Nucleus accumbens (tissue), 56 donors: Measurements from ENCODE around the gene CDX4.
"Not testable (repeated sequence)": the region's sequence is repeated elsewhere in the genome, so short reads cannot be mapped to it uniquely, and the experiment has no call there.

Experiments used
- DNase-seq, 56 donors: peaks; one replicate each; lab custom pipeline; 2025; lab: John Stamatoyannopoulos, UW

CDX4 gene

GRCh38 chrX:73446831-73447230 lies at the start of gene CDX4:
TSS of gene CDX4 (plus strand) at chrX:73447053. CDS start at chrX:73447254, 201 bp downstream.
- no peak for DNase-seq

DNA sequence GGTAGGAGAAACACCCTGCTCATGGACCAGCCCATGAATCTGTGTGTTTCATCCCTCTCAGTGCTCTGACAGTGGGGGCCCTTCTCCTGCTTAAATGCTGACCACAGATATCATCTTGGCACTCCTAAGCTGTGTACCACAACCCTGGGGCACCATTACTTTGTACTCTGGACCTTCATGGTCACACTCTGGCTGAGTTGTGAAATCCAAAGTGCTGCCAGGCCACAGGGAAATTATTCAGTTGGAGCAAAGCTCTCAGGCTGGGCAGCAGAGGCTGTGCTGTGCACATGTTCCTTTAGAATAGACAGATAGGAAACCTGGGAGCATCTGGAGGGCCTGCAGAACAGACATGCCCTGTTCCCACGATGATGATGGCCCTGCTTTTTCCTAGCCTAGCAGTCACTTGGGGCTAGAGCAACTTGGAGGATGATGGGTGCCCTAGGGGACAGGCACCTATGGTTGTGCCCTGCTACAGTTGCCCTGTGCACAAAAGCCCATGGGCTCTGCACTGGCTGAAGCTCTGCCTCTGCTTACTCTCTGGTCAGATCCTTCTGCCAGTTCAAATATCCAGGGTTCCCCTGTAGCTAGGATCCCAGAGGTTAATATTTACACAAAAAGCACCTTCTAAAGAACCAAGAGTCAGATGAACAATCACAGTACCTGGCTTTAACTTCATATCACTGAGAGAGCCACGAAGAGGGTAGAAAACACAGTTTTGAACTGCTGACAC lies 48.5 kb upstream of the CDX4 start:
- DNase-seq: no peak

- no peak for DNase-seq
These were observed 46.6 kb upstream of the CDX4 start for GRCh38 chrX:73400136-73400748.

GRCh38 chrX:73401591-73402266 lies 45.1 kb upstream of the CDX4 start:
- DNase-seq: no peak

DNA sequence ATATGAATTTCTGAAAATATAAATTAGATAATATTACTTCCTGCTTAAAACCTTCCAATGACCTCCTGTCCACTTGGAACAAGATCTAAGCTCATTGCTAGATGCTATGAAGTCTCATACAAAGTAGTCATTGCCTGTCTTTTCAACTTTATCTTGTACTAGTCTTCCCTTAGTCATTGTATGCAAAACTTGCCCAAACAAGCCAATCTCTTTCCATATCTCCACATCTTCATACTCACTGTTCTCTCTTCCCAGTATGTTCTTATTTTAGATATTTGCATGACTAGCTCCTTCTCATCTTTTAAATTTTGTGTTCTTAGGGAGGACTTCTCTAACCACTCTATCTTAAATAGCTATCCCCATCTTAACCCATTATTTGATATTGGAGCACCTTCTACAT lies 33.9 kb upstream of the CDX4 start:
- no peak for DNase-seq

DNA sequence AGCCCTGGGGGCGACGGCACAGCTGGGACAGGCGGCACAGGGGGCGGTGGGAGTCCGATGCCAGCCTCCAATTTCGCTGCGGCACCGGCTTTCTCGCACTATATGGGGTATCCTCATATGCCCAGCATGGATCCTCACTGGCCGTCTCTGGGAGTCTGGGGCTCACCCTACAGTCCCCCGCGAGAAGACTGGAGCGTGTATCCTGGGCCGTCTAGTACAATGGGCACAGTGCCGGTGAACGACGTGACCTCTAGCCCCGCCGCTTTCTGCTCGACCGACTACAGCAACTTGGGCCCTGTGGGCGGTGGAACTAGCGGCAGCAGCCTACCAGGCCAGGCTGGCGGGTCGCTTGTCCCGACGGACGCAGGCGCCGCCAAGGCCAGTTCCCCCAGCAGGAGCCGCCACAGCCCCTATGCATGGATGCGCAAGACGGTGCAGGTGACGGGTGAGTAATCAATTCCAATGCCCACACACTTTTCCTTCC lies 500 bp downstream of the CDX4 start:
- no peak for DNase-seq

- DNase-seq: no peak
These were observed 1.5 kb downstream of the CDX4 start for GRCh38 chrX:73448379-73448778.

DNA sequence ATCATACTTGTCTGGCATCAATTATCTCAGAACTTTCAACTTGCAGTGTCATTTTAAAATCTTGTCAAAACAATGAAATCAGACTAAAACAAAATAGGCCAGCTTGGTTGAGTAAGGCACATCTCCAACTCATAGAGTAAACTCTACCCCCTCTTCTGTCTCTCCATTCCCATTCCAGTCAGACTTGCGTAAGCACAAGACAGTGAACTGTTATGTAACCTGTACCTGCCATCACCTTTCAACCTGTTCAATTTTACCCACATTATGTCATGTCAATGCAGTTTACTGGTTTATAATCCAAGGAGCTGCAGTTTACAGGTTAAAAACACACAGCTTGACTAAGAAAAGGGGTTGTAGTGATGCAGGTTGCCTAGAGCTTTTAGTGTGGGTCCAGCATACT lies 8.3 kb downstream of the CDX4 start:
- no peak for DNase-seq

- DNase-seq: no peak
These were observed 10.5 kb downstream of the CDX4 start for GRCh38 chrX:73457306-73457705.

GRCh38 chrX:73468376-73468775 lies 21.5 kb downstream of the CDX4 start:
- no peak for DNase-seq

GRCh38 chrX:73478961-73479360 lies 32.1 kb downstream of the CDX4 start:
- DNase-seq: no peak

GRCh38 chrX:73481521-73481920 lies 34.7 kb downstream of the CDX4 start:
- no peak for DNase-seq

GRCh38 chrX:73490661-73491060 lies 43.8 kb downstream of the CDX4 start:
- no peak for DNase-seq

- not testable (repeated sequence) for DNase-seq
These were observed 45.3 kb downstream of the CDX4 start for GRCh38 chrX:73492178-73492577.
